Right atrium auricular region (tissue), 2 donors: Measurements from ENCODE around the gene NAV2. TPM values are rescaled to one million over a fixed set of nuclear protein-coding genes. Genes with fewer than 3 reads are reported as not detected.

Experiments used
- DNase-seq: peaks from one replicate; pipeline ENCODE4 v3.0.0-alpha.2; 2019; ENCODE audit warnings: low spot score
- H3K27ac ChIP-seq, 2 donors: fragments of 200-600 bp; sonication (generic); 1 replicate in 1 of 2; 2 replicates in 1 of 2; pipeline ENCODE4 v1.5.1; 2016 to 2019
- H3K27me3 ChIP-seq, 2 donors: fragments of 200-600 bp; sonication (generic); one replicate each; pipeline versions ENCODE4 v1.5.1 to v1.6.0; 2017 to 2019
- H3K36me3 ChIP-seq: fragments of 200-600 bp; sonication (generic); one replicate; pipeline ENCODE4 v1.5.1; 2016
- H3K4me1 ChIP-seq, 2 donors: fragments of 200-600 bp; sonication (generic); one replicate each; pipeline versions ENCODE4 v1.5.1 to v1.6.0; 2017 to 2019
- H3K4me3 ChIP-seq, 2 donors: fragments of 200-600 bp; sonication (generic); 1 replicate in 1 of 2; 2 replicates in 1 of 2; pipeline ENCODE4 v1.5.1; 2017 to 2019; ENCODE audit warnings: mild to moderate bottlenecking in 1 of 2, moderate library complexity in 1 of 2
- H3K9me3 ChIP-seq, 2 donors: fragments of 200-600 bp; sonication (generic); one replicate each; pipeline ENCODE4 v1.5.1; 2019
- CTCF ChIP-seq, 2 donors: fragments of 200-600 bp; sonication (generic); IDR thresholded peaks; one replicate each; pipeline ENCODE4 v1.5.1; 2019; ENCODE audit warnings: antibody characterized with exemption in 2 of 2
- total RNA-seq, 2 donors: library from RNA; depleted of rRNA; stranded (reverse); fragments of >200 nt; gene quantifications; one replicate each; pipeline ENCODE4 v1.1.0, GENCODE V29; 2016

Gene NAV2
- total RNA-seq, 2 donors from 2014 or later, result 11.4 to 19.2 TPM

DNA sequence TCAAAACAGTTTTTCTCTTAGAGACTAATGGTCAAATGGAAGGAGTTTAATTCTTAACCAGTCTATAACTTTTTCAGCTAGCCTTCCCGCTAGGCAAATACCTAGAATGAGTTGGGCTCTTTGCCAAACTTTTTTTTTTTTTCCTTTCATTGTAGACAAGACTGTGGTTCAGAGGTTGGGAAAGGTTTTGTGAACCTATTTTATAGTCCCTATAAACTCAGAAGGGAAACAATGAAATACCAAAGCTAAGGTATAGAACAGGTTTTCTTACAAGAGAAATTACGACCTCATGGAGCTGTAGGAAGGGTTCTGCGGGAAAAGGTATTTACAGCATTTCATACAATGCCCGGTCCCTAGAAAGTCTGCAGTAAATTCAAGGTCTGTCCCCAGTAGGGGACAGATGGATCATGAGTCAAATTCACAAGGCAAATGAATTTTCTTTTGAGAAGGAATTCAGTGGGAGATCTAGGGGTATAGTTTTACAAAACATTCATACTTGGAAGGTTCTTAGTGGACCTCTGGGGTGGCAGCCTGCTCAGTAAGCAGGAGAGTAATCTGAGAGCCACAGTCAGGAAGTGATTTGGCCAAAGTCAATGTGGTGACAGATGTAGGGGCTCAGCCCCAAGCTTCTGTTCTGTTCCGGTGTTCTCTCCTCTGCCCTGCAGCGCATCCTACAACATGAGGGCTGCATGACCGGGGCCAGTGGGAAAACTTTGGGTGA lies 300.9 kb downstream of the NAV2 start:
- peaks cover 0 to 32% of the 10 kb centered on the region in 2 donors for H3K4me1 ChIP-seq

DNA sequence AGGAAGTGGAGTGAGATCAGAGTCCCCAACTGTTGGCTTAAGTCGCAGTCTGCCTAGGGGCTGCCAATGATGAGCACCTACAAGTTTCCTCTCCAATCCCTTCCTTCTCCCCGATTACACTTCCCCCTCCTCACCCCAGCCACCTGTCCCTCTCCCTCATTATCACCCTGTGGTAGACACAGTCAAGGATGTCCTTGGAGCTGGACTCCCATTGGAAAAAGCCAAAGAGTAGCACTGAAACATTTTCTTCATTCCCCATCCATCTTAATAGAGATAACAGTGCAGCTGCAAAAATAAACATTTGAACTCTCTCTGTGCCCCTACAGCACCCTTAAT lies 301.4 kb downstream of the NAV2 start:
- TF ChIP-seq CTCF (IDR thresholded peaks at IDR 0.05), result no peak
- Histone ChIP-seq H3K4me3 (no peak overlapping the region), H3K27me3 (no peaks in the 10 kb centered on the region), H3K36me3 (no peaks in the 10 kb centered on the region), H3K4me1 (peaks cover 0 to 26% of the 10 kb centered on the region in 2 donors), H3K9me3 (no peaks in the 10 kb centered on the region), H3K27ac (no peak overlapping the region)
- no peak for DNase-seq

More for the DNA sequence above, 300.9 kb downstream of the NAV2 start:
- H3K27ac ChIP-seq, result no peak overlapping the region
- no peaks in the 10 kb centered on the region for H3K27me3 ChIP-seq
- TF ChIP-seq CTCF (IDR thresholded peaks at IDR 0.05), result no peak
- no peak overlapping the region for H3K4me3 ChIP-seq
- no peak for DNase-seq
- no peaks in the 10 kb centered on the region for H3K36me3 ChIP-seq
- H3K9me3 ChIP-seq, result no peaks in the 10 kb centered on the region

GRCh38 chr11:20015101-20015500 lies 302.5 kb downstream of the NAV2 start:
- H3K9me3 ChIP-seq, result no peaks in the 10 kb centered on the region
- no peak for DNase-seq
- peaks cover 0 to 24% of the 10 kb centered on the region in 2 donors for H3K4me1 ChIP-seq
- no peaks in the 10 kb centered on the region for H3K27me3 ChIP-seq
- H3K4me3 ChIP-seq, result no peak overlapping the region
- TF ChIP-seq CTCF (IDR thresholded peaks at IDR 0.05), result no peak
- H3K36me3 ChIP-seq, result no peaks in the 10 kb centered on the region
- no peak overlapping the region for H3K27ac ChIP-seq

DNA sequence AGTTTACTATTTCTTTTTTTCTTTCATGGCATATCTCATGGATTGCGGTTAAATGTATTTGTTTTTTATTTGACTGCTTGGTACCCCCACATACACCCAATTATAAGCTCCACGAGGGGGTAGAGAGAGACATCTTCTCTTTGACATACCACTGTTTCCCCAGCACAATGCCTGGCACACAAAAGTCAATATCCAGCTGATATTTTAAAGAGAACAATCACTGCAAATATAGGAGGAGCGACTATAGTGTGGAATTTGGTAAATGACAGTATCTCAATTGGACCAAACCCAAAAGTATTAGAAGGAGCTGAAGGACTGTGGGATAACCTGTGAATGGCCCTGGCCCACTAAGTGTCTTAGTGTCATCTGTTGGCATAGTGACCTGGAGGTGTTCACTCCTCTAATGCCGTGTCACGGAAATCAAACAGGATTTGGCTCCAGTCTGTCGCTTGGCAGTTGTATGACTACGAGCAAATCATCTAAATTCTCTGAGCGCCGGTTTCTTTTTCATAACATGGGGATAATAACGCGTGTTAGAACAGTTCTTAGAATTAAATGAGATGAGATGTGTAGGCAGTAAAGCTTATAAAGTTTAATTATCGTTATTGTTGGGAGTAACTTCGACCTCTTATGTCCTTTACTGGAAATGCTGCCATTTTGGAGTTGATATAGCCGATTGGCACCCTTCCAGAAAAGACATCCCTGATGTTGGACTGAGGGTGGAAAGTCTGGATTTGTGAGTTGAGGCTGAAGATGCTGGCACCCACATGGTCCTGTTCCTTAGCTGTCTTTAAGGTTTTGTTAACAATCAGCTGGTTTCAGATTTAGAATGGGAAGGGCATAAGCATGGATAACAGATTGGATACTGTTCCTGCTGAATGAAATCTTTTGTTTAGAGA lies 303.1 kb downstream of the NAV2 start:
- no peaks in the 10 kb centered on the region for H3K9me3 ChIP-seq
- no peak for DNase-seq
- peaks cover 0 to 28% of the 10 kb centered on the region in 2 donors for H3K4me1 ChIP-seq
- H3K27me3 ChIP-seq, result no peaks in the 10 kb centered on the region
- no peak overlapping the region for H3K4me3 ChIP-seq
- H3K36me3 ChIP-seq, result no peaks in the 10 kb centered on the region
- no peak for TF ChIP-seq CTCF (IDR thresholded peaks at IDR 0.05)
- no peak overlapping the region for H3K27ac ChIP-seq

DNA sequence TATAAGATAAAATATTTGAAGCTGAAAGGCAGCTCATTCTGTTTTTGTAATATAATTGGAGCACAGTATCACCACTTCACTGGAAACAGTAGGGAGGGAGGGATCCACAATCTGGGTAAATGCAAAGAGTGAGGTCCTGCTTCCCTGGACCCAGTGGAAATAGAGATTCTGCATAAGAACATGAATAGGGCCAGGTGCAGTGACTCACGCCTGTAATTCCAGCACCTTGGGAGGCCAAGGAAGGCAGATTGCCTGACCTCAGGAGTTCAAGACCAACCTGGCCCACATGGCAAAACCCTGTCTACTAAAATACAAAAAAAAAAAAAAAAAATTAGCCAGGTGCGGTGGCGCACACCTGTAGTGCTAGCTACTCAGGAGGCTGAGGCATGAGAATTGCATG lies 303.9 kb downstream of the NAV2 start:
- no peaks in the 10 kb centered on the region for H3K27me3 ChIP-seq
- H3K4me1 ChIP-seq, result peaks cover 0 to 28% of the 10 kb centered on the region in 2 donors
- no peaks in the 10 kb centered on the region for H3K36me3 ChIP-seq
- H3K9me3 ChIP-seq, result no peaks in the 10 kb centered on the region
- H3K4me3 ChIP-seq, result no peak overlapping the region
- DNase-seq, result no peak
- no peak for TF ChIP-seq CTCF (IDR thresholded peaks at IDR 0.05)
- no peak overlapping the region for H3K27ac ChIP-seq
